Glutamatergic neuron (in vitro differentiated cells): Measurements from ENCODE around the gene TEX13D. TPM values are rescaled to one million over a fixed set of nuclear protein-coding genes. Genes with fewer than 3 reads are reported as not detected.

Experiments used
- DNase-seq: peaks from one replicate; pipeline ENCODE4 v3.0.0; 2022
- H3K27ac Mint-ChIP-seq: one replicate; pipeline ENCODE4 v1.8.0; 2020; ENCODE audit warnings: mild to moderate bottlenecking, mixed read lengths, inconsistent platforms; ENCODE audit not compliant: unreplicated experiment
- H3K27me3 Mint-ChIP-seq: one replicate; pipeline ENCODE4 v1.8.0; 2020; ENCODE audit warnings: mild to moderate bottlenecking, moderate library complexity, mixed read lengths, inconsistent platforms; ENCODE audit not compliant: unreplicated experiment
- H3K36me3 Mint-ChIP-seq: one replicate; pipeline ENCODE4 v1.8.0; 2020; ENCODE audit warnings: mild to moderate bottlenecking, mixed read lengths, inconsistent platforms; ENCODE audit not compliant: unreplicated experiment
- H3K4me1 Mint-ChIP-seq: one replicate; pipeline ENCODE4 v1.8.0; 2020; ENCODE audit warnings: mild to moderate bottlenecking, low read depth, mixed read lengths, inconsistent platforms; ENCODE audit not compliant: unreplicated experiment
- H3K4me3 Mint-ChIP-seq: one replicate; pipeline ENCODE4 v1.8.0; 2020; ENCODE audit warnings: mild to moderate bottlenecking, mixed read lengths, inconsistent platforms; ENCODE audit not compliant: unreplicated experiment
- H3K9me3 Mint-ChIP-seq: one replicate; pipeline ENCODE4 v1.8.0; 2020; ENCODE audit warnings: mild to moderate bottlenecking, moderate library complexity, mixed read lengths, inconsistent platforms; ENCODE audit not compliant: unreplicated experiment
- CTCF ChIP-seq: fragments of 200-600 bp; sonication (generic); IDR thresholded peaks from one replicate; pipeline ENCODE4 v1.5.0; 2021; ENCODE audit not compliant: partially characterized antibody, unreplicated experiment
- total RNA-seq: library from RNA; stranded (reverse); fragmentation: NEBNext Ultra II Directional; extraction: Animal tissue kit (Norgen Biotek cat#: 25700); gene quantifications from one replicate; pipeline ENCODE4 v1.2.1, GENCODE V29; 2021; ENCODE audit not compliant: unreplicated experiment

Gene TEX13D
- total RNA-seq, 1 donor from 2014 or later = not detected

GRCh38 chrX:124342174-124342867 lies 9.9 kb downstream of the TEX13D start:
- H3K4me1 Mint-ChIP-seq = no peaks in the 10 kb centered on the region
- no peak for DNase-seq

GRCh38 chrX:124343016-124343415 lies 10.6 kb downstream of the TEX13D start:
- Mint-ChIP-seq H3K9me3 (peaks cover 2% of the 10 kb centered on the region), H3K4me3 (no peak overlapping the region), H3K36me3 (no peaks in the 10 kb centered on the region), H3K27ac (no peak overlapping the region), H3K27me3 (no peaks in the 10 kb centered on the region), H3K4me1 (no peaks in the 10 kb centered on the region)
- DNase-seq = no peak
- TF ChIP-seq CTCF = no peak

More at GRCh38 chrX:124342174-124342867, 9.9 kb downstream of the TEX13D start:
- H3K9me3 Mint-ChIP-seq = peaks cover 2% of the 10 kb centered on the region
- TF ChIP-seq CTCF = no peak
- H3K27me3 Mint-ChIP-seq = no peaks in the 10 kb centered on the region
- H3K36me3 Mint-ChIP-seq = no peaks in the 10 kb centered on the region
- no peak overlapping the region for H3K4me3 Mint-ChIP-seq
- no peak overlapping the region for H3K27ac Mint-ChIP-seq

- no peaks in the 10 kb centered on the region for H3K4me1 Mint-ChIP-seq
- peaks cover 2% of the 10 kb centered on the region for H3K9me3 Mint-ChIP-seq
- DNase-seq = no peak
- no peaks in the 10 kb centered on the region for H3K36me3 Mint-ChIP-seq
- H3K27ac Mint-ChIP-seq = no peak overlapping the region
- no peak overlapping the region for H3K4me3 Mint-ChIP-seq
- TF ChIP-seq CTCF = no peak
- no peaks in the 10 kb centered on the region for H3K27me3 Mint-ChIP-seq
Observed at GRCh38 chrX:124344246-124344645, 11.8 kb downstream of the TEX13D start.

- H3K4me3 Mint-ChIP-seq = no peak within 1 kb of the TSS
- no peaks in the 10 kb centered on the region for H3K27me3 Mint-ChIP-seq
- no peaks in the 10 kb centered on the region for H3K4me1 Mint-ChIP-seq
- DNase-seq = no peak
- no peaks in the 10 kb centered on the region for H3K36me3 Mint-ChIP-seq
- H3K9me3 Mint-ChIP-seq = peaks cover 2% of the 10 kb centered on the region
- H3K27ac Mint-ChIP-seq = no peak within 1 kb of the TSS
- no peak for TF ChIP-seq CTCF
Observed at GRCh38 chrX:124346117-124346876, 13.8 kb downstream of the TEX13D start, which contains the start of gene SH2D1A. Gene SH2D1A (plus strand): TSS chrX:124346563. CDS start chrX:124346643, 80 bp downstream.

- no peak for TF ChIP-seq CTCF
- Mint-ChIP-seq H3K9me3 (peaks cover 2% of the 10 kb centered on the region), H3K27ac (no peak overlapping the region), H3K36me3 (no peaks in the 10 kb centered on the region), H3K27me3 (no peaks in the 10 kb centered on the region), H3K4me1 (no peaks in the 10 kb centered on the region), H3K4me3 (no peak overlapping the region)
- no peak for DNase-seq
Observed at GRCh38 chrX:124346877-124347241, 14.4 kb downstream of the TEX13D start.
